Endothelial cell of umbilical vein (primary cell): ENCODE results near the gene MT1E. TPM values are rescaled to one million over a fixed set of nuclear protein-coding genes. Genes with fewer than 3 reads are reported as not detected.

ENCODE experiments used
- BruUV-seq: library from RNA; stranded (reverse); fragments of 400-500 nt; replicated peaks from 2 replicates; lab custom pipeline; 2021; lab: Mats Ljungman, UMichigan
- CTCF ChIA-PET: fragments of 300-600, 350-600 bp; sonication (Branson Sonifier 250); formaldehyde crosslinking; loops from one replicate; lab custom pipeline; 2021; ENCODE audit warnings: antibody characterized with exemption, inconsistent platforms; lab: Charles Lee
- POLR2A ChIA-PET: fragments of 300-600, 350-600 bp; sonication (Branson Sonifier 250); formaldehyde crosslinking; loops from one replicate; lab custom pipeline; 2021; ENCODE audit warnings: antibody characterized with exemption, inconsistent platforms; lab: Charles Lee
- DNase-seq: peaks from one replicate; pipeline ENCODE4 v3.0.0-alpha.2; 2011; ENCODE audit warnings: low read depth, low spot score
- FAIRE-seq: peaks from 2 replicates; lab custom pipeline; 2011; peaks lifted over from hg19 to GRCh38; lab: Jason Lieb, UNC
- H2AFZ ChIP-seq: 2 replicates; pipeline ENCODE4 v1.6.0; 2012; ENCODE audit warnings: low read depth, low read length, control low read depth, inconsistent platforms
- H3K27ac ChIP-seq: 2 replicates; pipeline ENCODE4 v1.5.1; 2011; ENCODE audit warnings: low read depth, mild to moderate bottlenecking, control low read depth, low read length, moderate library complexity; ENCODE audit not compliant: insufficient read depth
- H3K27me3 ChIP-seq, 2 experiments: 2 replicates each; pipeline versions ENCODE4 v1.6.0 to v1.6.1; 2011; ENCODE audit warnings: low read length in 2 of 2, mixed read lengths in 1 of 2; ENCODE audit not compliant: control insufficient read depth in 2 of 2, insufficient read depth in 2 of 2
- H3K36me3 ChIP-seq, 2 experiments: 2 replicates in 1 of 2; 3 replicates in 1 of 2; pipeline ENCODE4 v1.5.1; 2011; ENCODE audit warnings: low read length in 2 of 2, mild to moderate bottlenecking in 1 of 2, moderate library complexity in 1 of 2; ENCODE audit not compliant: control insufficient read depth in 2 of 2, insufficient read depth in 2 of 2; ENCODE audit errors: extremely low read depth in 1 of 2
- H3K4me1 ChIP-seq: 3 replicates; pipeline ENCODE4 v1.5.1; 2011; ENCODE audit warnings: mild to moderate bottlenecking, low read length; ENCODE audit not compliant: control insufficient read depth, insufficient read depth; ENCODE audit errors: extremely low read depth
- H3K4me2 ChIP-seq: 2 replicates; pipeline ENCODE4 v1.6.1; 2011; ENCODE audit warnings: low read length, control low read depth, mixed read lengths; ENCODE audit not compliant: insufficient read depth
- H3K4me3 ChIP-seq, 3 experiments: fragments of 200-600 bp in 1 of 3; sonication (generic), shearing (Covaris generic) in 1 of 3; replicated peaks in 1 of 3; 2 replicates each; pipeline ENCODE4 v1.5.1; 2011 to 2016; ENCODE audit warnings: control low read depth in 3 of 3, low read length in 3 of 3, mild to moderate bottlenecking in 2 of 3, inconsistent platforms in 1 of 3, low read depth in 1 of 3, moderate library complexity in 1 of 3; ENCODE audit not compliant: insufficient read depth in 1 of 3
- H3K79me2 ChIP-seq: 2 replicates; pipeline ENCODE4 v1.6.0; 2012; ENCODE audit warnings: low read length, inconsistent platforms; ENCODE audit not compliant: control insufficient read depth, insufficient read depth
- H3K9ac ChIP-seq: replicated peaks from 2 replicates; pipeline ENCODE3; 2011; ENCODE audit warnings: low read length, control low read depth; ENCODE audit not compliant: insufficient read depth; ENCODE audit errors: extremely low read depth
- H3K9me1 ChIP-seq: replicated peaks from 3 replicates; pipeline ENCODE4 v1.6.0; 2011; ENCODE audit warnings: mild to moderate bottlenecking, low read length; ENCODE audit not compliant: control insufficient read depth, insufficient read depth; ENCODE audit errors: extremely low read depth
- H3K9me3 ChIP-seq: replicated peaks from 2 replicates; pipeline ENCODE4 v1.5.1; 2012; ENCODE audit warnings: low read length, inconsistent platforms; ENCODE audit not compliant: control insufficient read depth, insufficient read depth
- H4K20me1 ChIP-seq: replicated peaks from 2 replicates; pipeline ENCODE3; 2011; ENCODE audit warnings: mild to moderate bottlenecking, low read length; ENCODE audit not compliant: control insufficient read depth, insufficient read depth; ENCODE audit errors: extremely low read depth
- EZH2 ChIP-seq: IDR thresholded peaks from 2 replicates; pipeline ENCODE4 v1.6.1; 2012; ENCODE audit warnings: borderline replicate concordance, low read depth, mild to moderate bottlenecking, moderate library complexity, low read length, inconsistent platforms; ENCODE audit not compliant: severe bottlenecking
- FOS ChIP-seq: IDR thresholded peaks from 2 replicates; pipeline ENCODE4 v1.6.1; 2011; ENCODE audit warnings: mild to moderate bottlenecking, low read length, moderate library complexity, borderline replicate concordance; ENCODE audit not compliant: insufficient read depth
- GATA2 ChIP-seq: IDR thresholded peaks from 2 replicates; pipeline ENCODE4 v1.7.0; 2011; ENCODE audit warnings: low read depth, mild to moderate bottlenecking, moderate library complexity, mixed read lengths, low read length; ENCODE audit not compliant: insufficient read length, insufficient read depth
- JUN ChIP-seq: IDR thresholded peaks from 2 replicates; pipeline ENCODE4 v1.6.1; 2011; ENCODE audit warnings: borderline replicate concordance, low read depth; ENCODE audit not compliant: insufficient read length, insufficient read depth
- MYC ChIP-seq: IDR thresholded peaks from one replicate; pipeline ENCODE4 v1.6.1; 2011; ENCODE audit warnings: mild to moderate bottlenecking, low read depth, low read length
- POLR2A ChIP-seq: IDR thresholded peaks from 2 replicates; pipeline ENCODE4 v1.6.1; 2012; ENCODE audit warnings: low read depth, mild to moderate bottlenecking, control low read depth, low read length
- POLR2AphosphoS5 ChIP-seq: IDR thresholded peaks from 2 replicates; pipeline ENCODE4 v1.6.1; 2012; ENCODE audit warnings: low read depth, mild to moderate bottlenecking, control low read depth, low read length, moderate library complexity; ENCODE audit not compliant: insufficient read depth
- dilution Hi-C: fragments of 300-500 bp; cut with MboI; formaldehyde crosslinking; loops from one replicate; pipeline ENCODE4 v1.15.0; 2019; ENCODE audit warnings: low sequenced_read_pairs; ENCODE audit not compliant: extremely low pct_ligation_motif_present
- intact Hi-C: fragments of 100-400 bp; cut with micrococcal nuclease; formaldehyde crosslinking; loops from one replicate; pipeline ENCODE4 v1.10.0; 2022
- polyA plus RNA-seq, 4 experiments: library from polyadenylated mRNA; depleted of rRNA in 3 of 4; stranded (reverse) in 3 of 4; unstranded in 1 of 4; fragments of >200 nt; gene quantifications; 2 replicates each; pipeline versions ENCODE4 v1.2.1 to v1.2.3, GENCODE V29; 2011 to 2012; ENCODE audit warnings: missing spikeins in 1 of 4
- total RNA-seq: library from RNA; stranded (reverse); gene quantifications from 2 replicates; pipeline ENCODE4 v1.2.3, GENCODE V29; 2021
- TF ChIP-seq, protein P1 (sequence below): IDR thresholded peaks from 2 replicates; pipeline ENCODE4 v1.6.1; 2011; ENCODE audit not compliant: insufficient read depth, insufficient read length

Gene MT1E
- total and polyA plus RNA-seq, 2 donors (not counting 3 experiments of a cell fraction or from before 2014, with no cell fraction given) = 208 to 346 TPM

DNA sequence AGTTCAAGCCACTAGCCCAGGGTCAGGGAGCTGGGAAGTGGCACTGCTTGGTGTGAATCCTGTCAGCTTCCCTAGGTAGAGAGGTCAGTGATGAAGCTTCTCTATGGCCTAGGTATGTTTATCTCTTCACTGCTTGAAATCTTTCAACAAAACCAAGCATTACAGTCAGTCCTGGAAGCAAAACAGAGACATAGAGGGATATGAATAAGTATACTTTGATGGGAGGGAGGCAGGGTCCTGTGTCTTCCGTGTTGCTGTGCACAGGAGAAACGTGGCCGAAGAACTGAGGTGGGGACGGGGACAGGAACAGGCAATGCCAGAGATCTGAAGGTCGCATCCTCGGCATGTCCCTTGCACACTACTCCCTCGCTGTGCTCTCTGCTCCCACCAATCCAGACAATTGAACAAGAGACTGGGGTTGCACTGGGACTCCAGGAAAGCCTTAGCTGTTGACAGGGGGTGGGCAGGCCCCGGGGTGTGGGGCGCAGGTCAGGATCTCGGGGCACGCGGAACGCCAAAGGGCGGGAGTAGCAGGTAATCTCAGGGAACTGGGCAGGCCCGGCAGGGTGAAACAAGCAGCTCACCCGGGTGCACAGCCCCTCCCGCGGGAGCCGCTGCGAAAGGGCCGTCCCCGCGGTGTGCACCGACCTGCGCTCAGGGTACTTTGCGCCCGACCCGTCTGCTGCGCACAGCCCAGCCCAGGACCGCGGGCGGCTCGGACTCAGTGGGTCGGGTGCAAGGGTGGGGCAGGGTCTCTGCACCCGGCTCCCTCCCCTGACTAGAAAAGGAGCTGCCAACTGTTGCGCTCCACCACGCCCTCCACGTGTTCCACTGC is 43.6 kb downstream of the MT1E start, which contains the start of gene MT1H:
Gene MT1H (plus strand): TSS at position 810 of the 835 bp plus-strand sequence. CDS start 71 bp downstream, outside the sequence.
- H3K4me3 ChIP-seq = no peak within 1 kb of the TSS
- FAIRE-seq = no peak
- no peaks in the 10 kb centered on the region for H3K9me3 ChIP-seq
- no peaks in the 10 kb centered on the region for H3K4me1 ChIP-seq
- no peak for TF ChIP-seq POLR2AphosphoS5
- no peak for TF ChIP-seq JUN
- no peak for TF ChIP-seq FOS
- no peak for TF ChIP-seq MYC
- TF ChIP-seq POLR2A = no peak
- no peak for TF ChIP-seq GATA2
- TF ChIP-seq, protein P1, sequence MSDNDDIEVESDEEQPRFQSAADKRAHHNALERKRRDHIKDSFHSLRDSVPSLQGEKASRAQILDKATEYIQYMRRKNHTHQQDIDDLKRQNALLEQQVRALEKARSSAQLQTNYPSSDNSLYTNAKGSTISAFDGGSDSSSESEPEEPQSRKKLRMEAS = no peak
- peak; percentile 75 for TF ChIP-seq EZH2
- H2AFZ ChIP-seq = no peak within 1 kb of the TSS
- POLR2A ChIA-PET = no interaction called here
- DNase-seq = no peak
- no peaks in the 10 kb centered on the region for H4K20me1 ChIP-seq
- no TSS peak for BruUV-seq
- intact Hi-C loops (no loop called here), dilution Hi-C loops (no loop called here)
- H3K79me2 ChIP-seq = no peaks in the 10 kb centered on the region
- CTCF ChIA-PET = interaction anchor here (1.0 kb wide), 1 partner anchor 33 kb away, joined by 5 read pairs; no protein-coding TSS in a partner anchor
- H3K36me3 ChIP-seq = no peaks in the 10 kb centered on the region
- no peak within 1 kb of the TSS for H3K4me2 ChIP-seq
- H3K27me3 ChIP-seq = peaks cover 76 to 91% of the 10 kb centered on the region in 2 experiments
- no peak within 1 kb of the TSS for H3K9ac ChIP-seq
- no peak within 1 kb of the TSS for H3K27ac ChIP-seq
- H3K9me1 ChIP-seq = no peaks in the 10 kb centered on the region
